ENCODE measurements around the gene CCDC85B.
A peak's percentile ranks its signal among the peaks of the same experiment; 100 is the strongest.

The CCDC85B gene

GRCh38 chr11:65920372-65920802 lies 29.9 kb downstream of the CCDC85B start:
- no peaks in the 10 kb centered on the region for H3K9me3 ChIP-seq (ENCODE audit: control insufficient read depth, low read length)
- 87 to 88% methylated on average over 15 of the region's 15 CpGs for WGBS, 2 experiments
- H3K4me3 ChIP-seq (ENCODE audit: insufficient read depth, low read depth, low read length) = peak overlapping the region; percentile 77

GRCh38 chr11:65921033-65921555 lies 30.6 kb downstream of the CCDC85B start:
- Histone ChIP-seq H3K36me3 (ENCODE audit: control insufficient read depth, insufficient read depth, low read length) (peaks cover 5% of the 10 kb centered on the region), H3K9me3 (ENCODE audit: control insufficient read depth, low read length) (no peaks in the 10 kb centered on the region), H3K4me3 (ENCODE audit: insufficient read depth, low read depth, low read length) (no peak overlapping the region), H3K27ac (ENCODE audit: insufficient read depth, low read depth, low read length, poor library complexity, severe bottlenecking) (no peak overlapping the region), H3K27me3 (ENCODE audit: control insufficient read depth, insufficient read depth, low read length, poor library complexity, severe bottlenecking) (no peaks in the 10 kb centered on the region), H3K4me1 (ENCODE audit: control insufficient read depth, insufficient read depth, low read length) (no peaks in the 10 kb centered on the region)
- 93 to 94% methylated on average over 12 of the region's 12 CpGs for WGBS, 2 experiments

More at GRCh38 chr11:65920372-65920802, 29.9 kb downstream of the CCDC85B start:
- H3K4me1 ChIP-seq (ENCODE audit: control insufficient read depth, insufficient read depth, low read length) = no peaks in the 10 kb centered on the region
- no peak overlapping the region for H3K27ac ChIP-seq (ENCODE audit: insufficient read depth, low read depth, low read length, poor library complexity, severe bottlenecking)
- no peaks in the 10 kb centered on the region for H3K27me3 ChIP-seq (ENCODE audit: control insufficient read depth, insufficient read depth, low read length, poor library complexity, severe bottlenecking)
- peaks cover 5% of the 10 kb centered on the region for H3K36me3 ChIP-seq (ENCODE audit: control insufficient read depth, insufficient read depth, low read length)

- Histone ChIP-seq H3K4me1 (ENCODE audit: control insufficient read depth, insufficient read depth, low read length) (no peaks in the 10 kb centered on the region), H3K9me3 (ENCODE audit: control insufficient read depth, low read length) (no peaks in the 10 kb centered on the region), H3K27me3 (ENCODE audit: control insufficient read depth, insufficient read depth, low read length, poor library complexity, severe bottlenecking) (no peaks in the 10 kb centered on the region), H3K27ac (ENCODE audit: insufficient read depth, low read depth, low read length, poor library complexity, severe bottlenecking) (no peak overlapping the region), H3K4me3 (ENCODE audit: insufficient read depth, low read depth, low read length) (no peak overlapping the region), H3K36me3 (ENCODE audit: control insufficient read depth, insufficient read depth, low read length) (peaks cover 5% of the 10 kb centered on the region)
- WGBS, 2 experiments = 90 to 95% methylated on average over 10 of the region's 10 CpGs
Observed at GRCh38 chr11:65921876-65922275, 31.4 kb downstream of the CCDC85B start.

GRCh38 chr11:65922565-65922964 lies 32.1 kb downstream of the CCDC85B start:
- 96% methylated on average over 3 of the region's 3 CpGs for WGBS, 2 experiments

GRCh38 chr11:65925397-65925796 lies 34.9 kb downstream of the CCDC85B start:
- Histone ChIP-seq H3K27ac (ENCODE audit: insufficient read depth, low read depth, low read length, poor library complexity, severe bottlenecking) (no peak overlapping the region), H3K4me3 (ENCODE audit: insufficient read depth, low read depth, low read length) (no peak overlapping the region), H3K27me3 (ENCODE audit: control insufficient read depth, insufficient read depth, low read length, poor library complexity, severe bottlenecking) (no peaks in the 10 kb centered on the region), H3K4me1 (ENCODE audit: control insufficient read depth, insufficient read depth, low read length) (no peaks in the 10 kb centered on the region), H3K36me3 (ENCODE audit: control insufficient read depth, insufficient read depth, low read length) (peaks cover 5% of the 10 kb centered on the region), H3K9me3 (ENCODE audit: control insufficient read depth, low read length) (no peaks in the 10 kb centered on the region)
- 90 to 92% methylated on average over 2 of the region's 2 CpGs for WGBS, 2 experiments

More at GRCh38 chr11:65922565-65922964, 32.1 kb downstream of the CCDC85B start:
- no peaks in the 10 kb centered on the region for H3K27me3 ChIP-seq (ENCODE audit: control insufficient read depth, insufficient read depth, low read length, poor library complexity, severe bottlenecking)
- H3K27ac ChIP-seq (ENCODE audit: insufficient read depth, low read depth, low read length, poor library complexity, severe bottlenecking) = no peak overlapping the region
- peaks cover 5% of the 10 kb centered on the region for H3K36me3 ChIP-seq (ENCODE audit: control insufficient read depth, insufficient read depth, low read length)
- no peaks in the 10 kb centered on the region for H3K4me1 ChIP-seq (ENCODE audit: control insufficient read depth, insufficient read depth, low read length)
- no peak overlapping the region for H3K4me3 ChIP-seq (ENCODE audit: insufficient read depth, low read depth, low read length)
- H3K9me3 ChIP-seq (ENCODE audit: control insufficient read depth, low read length) = no peaks in the 10 kb centered on the region

- H3K27ac ChIP-seq (ENCODE audit: insufficient read depth, low read depth, low read length, poor library complexity, severe bottlenecking) = no peak overlapping the region
- H3K4me3 ChIP-seq (ENCODE audit: insufficient read depth, low read depth, low read length) = no peak overlapping the region
- H3K27me3 ChIP-seq (ENCODE audit: control insufficient read depth, insufficient read depth, low read length, poor library complexity, severe bottlenecking) = no peaks in the 10 kb centered on the region
- 76 to 82% methylated on average over 9 of the region's 9 CpGs for WGBS, 2 experiments
- H3K36me3 ChIP-seq (ENCODE audit: control insufficient read depth, insufficient read depth, low read length) = no peaks in the 10 kb centered on the region
- H3K4me1 ChIP-seq (ENCODE audit: control insufficient read depth, insufficient read depth, low read length) = peaks cover 6% of the 10 kb centered on the region
- no peaks in the 10 kb centered on the region for H3K9me3 ChIP-seq (ENCODE audit: control insufficient read depth, low read length)
Observed at GRCh38 chr11:65927904-65928397, 37.5 kb downstream of the CCDC85B start.

- Histone ChIP-seq H3K27ac (ENCODE audit: insufficient read depth, low read depth, low read length, poor library complexity, severe bottlenecking) (no peak overlapping the region), H3K4me3 (ENCODE audit: insufficient read depth, low read depth, low read length) (no peak overlapping the region), H3K9me3 (ENCODE audit: control insufficient read depth, low read length) (no peaks in the 10 kb centered on the region), H3K4me1 (ENCODE audit: control insufficient read depth, insufficient read depth, low read length) (peaks cover 6% of the 10 kb centered on the region), H3K36me3 (ENCODE audit: control insufficient read depth, insufficient read depth, low read length) (no peaks in the 10 kb centered on the region), H3K27me3 (ENCODE audit: control insufficient read depth, insufficient read depth, low read length, poor library complexity, severe bottlenecking) (no peaks in the 10 kb centered on the region)
- WGBS, 2 experiments = 85 to 87% methylated on average over 6 of the region's 6 CpGs
Observed at GRCh38 chr11:65928667-65929066, 38.2 kb downstream of the CCDC85B start.

GRCh38 chr11:65931773-65932557 lies 41.5 kb downstream of the CCDC85B start:
- H3K27me3 ChIP-seq (ENCODE audit: control insufficient read depth, insufficient read depth, low read length, poor library complexity, severe bottlenecking) = no peaks in the 10 kb centered on the region
- H3K36me3 ChIP-seq (ENCODE audit: control insufficient read depth, insufficient read depth, low read length) = no peaks in the 10 kb centered on the region
- H3K9me3 ChIP-seq (ENCODE audit: control insufficient read depth, low read length) = no peaks in the 10 kb centered on the region
- no peak overlapping the region for H3K27ac ChIP-seq (ENCODE audit: insufficient read depth, low read depth, low read length, poor library complexity, severe bottlenecking)
- no peak overlapping the region for H3K4me3 ChIP-seq (ENCODE audit: insufficient read depth, low read depth, low read length)
- WGBS, 2 experiments = 84% methylated on average over 13 of the region's 13 CpGs
- H3K4me1 ChIP-seq (ENCODE audit: control insufficient read depth, insufficient read depth, low read length) = peaks cover 6% of the 10 kb centered on the region

GRCh38 chr11:65932558-65932919 lies 42.1 kb downstream of the CCDC85B start:
- H3K27me3 ChIP-seq (ENCODE audit: control insufficient read depth, insufficient read depth, low read length, poor library complexity, severe bottlenecking) = no peaks in the 10 kb centered on the region
- H3K27ac ChIP-seq (ENCODE audit: insufficient read depth, low read depth, low read length, poor library complexity, severe bottlenecking) = no peak overlapping the region
- H3K4me3 ChIP-seq (ENCODE audit: insufficient read depth, low read depth, low read length) = no peak overlapping the region
- H3K36me3 ChIP-seq (ENCODE audit: control insufficient read depth, insufficient read depth, low read length) = no peaks in the 10 kb centered on the region
- peaks cover 6% of the 10 kb centered on the region for H3K4me1 ChIP-seq (ENCODE audit: control insufficient read depth, insufficient read depth, low read length)
- 57 to 58% methylated on average over 9 of the region's 9 CpGs for WGBS, 2 experiments
- no peaks in the 10 kb centered on the region for H3K9me3 ChIP-seq (ENCODE audit: control insufficient read depth, low read length)

GRCh38 chr11:65934014-65934413 lies 43.5 kb downstream of the CCDC85B start:
- Histone ChIP-seq H3K4me1 (ENCODE audit: control insufficient read depth, insufficient read depth, low read length) (peaks cover 6% of the 10 kb centered on the region), H3K27me3 (ENCODE audit: control insufficient read depth, insufficient read depth, low read length, poor library complexity, severe bottlenecking) (no peaks in the 10 kb centered on the region), H3K36me3 (ENCODE audit: control insufficient read depth, insufficient read depth, low read length) (no peaks in the 10 kb centered on the region), H3K4me3 (ENCODE audit: insufficient read depth, low read depth, low read length) (no peak overlapping the region), H3K9me3 (ENCODE audit: control insufficient read depth, low read length) (no peaks in the 10 kb centered on the region), H3K27ac (ENCODE audit: insufficient read depth, low read depth, low read length, poor library complexity, severe bottlenecking) (no peak overlapping the region)
- WGBS, 2 experiments = 82 to 100% methylated on average over 1 to 2 of the region's 4 CpGs
